ENCODE results near the gene UBQLNL. TPM values are rescaled to one million over a fixed set of nuclear protein-coding genes. Genes with fewer than 3 reads are reported as not detected.

UBQLNL gene
- total RNA-seq, 1 experiment from 2014 or later, result not detected

DNA sequence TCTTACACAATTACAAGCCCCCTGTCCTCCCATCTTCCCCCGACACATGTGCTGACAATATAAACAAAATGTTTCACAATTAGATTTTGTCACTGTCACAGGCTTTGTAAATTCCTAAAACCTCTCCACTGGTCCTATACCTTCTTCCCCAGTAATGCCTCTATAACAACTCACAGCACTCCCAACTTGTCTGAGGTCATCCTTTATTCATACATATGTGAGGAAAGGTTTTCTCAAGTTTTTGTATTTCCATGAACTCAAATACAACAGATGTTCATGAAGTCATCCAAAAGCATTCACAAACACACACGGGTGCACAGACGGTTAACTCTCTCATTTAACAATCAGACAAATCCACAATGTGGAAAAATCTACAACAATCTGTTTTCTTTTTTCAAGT lies 30.0 kb upstream of the UBQLNL start:
- H3K4me3 Mint-ChIP-seq, result no peak overlapping the region
- H3K9me3 ChIP-seq (ENCODE audit: control insufficient read depth, low read depth, low read length), result no peaks in the 10 kb centered on the region
- no peaks in the 10 kb centered on the region for H4K20me1 ChIP-seq (ENCODE audit: control insufficient read depth, insufficient read depth, insufficient read length)
- H3T11ph ChIP-seq (ENCODE audit: low read length), result no peak overlapping the region
- H2BK120ac ChIP-seq (ENCODE audit: low read depth, low read length, poor library complexity, severe bottlenecking), result no peak overlapping the region
- no peak overlapping the region; a peak in 1 of 7 replicates for H3K27ac Mint-ChIP-seq
- H3K9me3 Mint-ChIP-seq, result no peaks in the 10 kb centered on the region
- H2BK15ac ChIP-seq (ENCODE audit: low read depth, low read length), result no peak overlapping the region
- H3K56ac ChIP-seq (ENCODE audit: insufficient read length, low read depth, low read length), result no peak overlapping the region
- H3K4ac ChIP-seq (ENCODE audit: low read depth, low read length), result no peak overlapping the region
- no peak overlapping the region for H3K14ac ChIP-seq (ENCODE audit: insufficient read depth, low read length)
- H2BK20ac ChIP-seq (ENCODE audit: low read depth, low read length, poor library complexity, severe bottlenecking), result no peak overlapping the region
- H3K9ac ChIP-seq (ENCODE audit: extremely low read depth, insufficient read length, low read length), result no peak overlapping the region
- H3K23ac ChIP-seq (ENCODE audit: insufficient read length, low read depth, low read length), result no peak overlapping the region
- H3K18ac ChIP-seq (ENCODE audit: insufficient read length, low read depth, low read length), result no peak overlapping the region
- H3K23me2 ChIP-seq (ENCODE audit: insufficient read length, low read depth, low read length, poor library complexity, severe bottlenecking), result no peaks in the 10 kb centered on the region
- no peak overlapping the region for H2AFZ ChIP-seq (ENCODE audit: low read length)
- no peak overlapping the region for H4K5ac ChIP-seq (ENCODE audit: insufficient read length, low read depth, low read length)
- H3K79me1 ChIP-seq (ENCODE audit: insufficient read depth, low read depth, low read length, poor library complexity, severe bottlenecking), result no peaks in the 10 kb centered on the region
- H2BK5ac ChIP-seq (ENCODE audit: insufficient read length, low read length), result no peak overlapping the region
- TF ChIP-seq, protein P1, sequence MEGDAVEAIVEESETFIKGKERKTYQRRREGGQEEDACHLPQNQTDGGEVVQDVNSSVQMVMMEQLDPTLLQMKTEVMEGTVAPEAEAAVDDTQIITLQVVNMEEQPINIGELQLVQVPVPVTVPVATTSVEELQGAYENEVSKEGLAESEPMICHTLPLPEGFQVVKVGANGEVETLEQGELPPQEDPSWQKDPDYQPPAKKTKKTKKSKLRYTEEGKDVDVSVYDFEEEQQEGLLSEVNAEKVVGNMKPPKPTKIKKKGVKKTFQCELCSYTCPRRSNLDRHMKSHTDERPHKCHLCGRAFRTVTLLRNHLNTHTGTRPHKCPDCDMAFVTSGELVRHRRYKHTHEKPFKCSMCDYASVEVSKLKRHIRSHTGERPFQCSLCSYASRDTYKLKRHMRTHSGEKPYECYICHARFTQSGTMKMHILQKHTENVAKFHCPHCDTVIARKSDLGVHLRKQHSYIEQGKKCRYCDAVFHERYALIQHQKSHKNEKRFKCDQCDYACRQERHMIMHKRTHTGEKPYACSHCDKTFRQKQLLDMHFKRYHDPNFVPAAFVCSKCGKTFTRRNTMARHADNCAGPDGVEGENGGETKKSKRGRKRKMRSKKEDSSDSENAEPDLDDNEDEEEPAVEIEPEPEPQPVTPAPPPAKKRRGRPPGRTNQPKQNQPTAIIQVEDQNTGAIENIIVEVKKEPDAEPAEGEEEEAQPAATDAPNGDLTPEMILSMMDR (conservative IDR thresholded peaks at IDR 0.05), result no peak
- H3K27me3 Mint-ChIP-seq (ENCODE audit: low read depth), result no peaks in the 10 kb centered on the region
- H3K4me1 Mint-ChIP-seq, result no peaks in the 10 kb centered on the region
- no peak overlapping the region for H3K4me2 ChIP-seq (ENCODE audit: insufficient read depth, insufficient read length, low read length)
- no peak overlapping the region for H2AK5ac ChIP-seq (ENCODE audit: insufficient read length, low read length)
- H3K27me3 ChIP-seq (ENCODE audit: insufficient read depth, low read length), result no peaks in the 10 kb centered on the region
- H2BK12ac ChIP-seq (ENCODE audit: insufficient read length, low read depth, low read length), result no peak overlapping the region
- H3K4me1 ChIP-seq (ENCODE audit: insufficient read depth, low read length), result no peaks in the 10 kb centered on the region
- no peak overlapping the region for H3K27ac ChIP-seq (ENCODE audit: insufficient read length, low read depth, low read length)
- no peaks in the 10 kb centered on the region for H3K79me2 ChIP-seq (ENCODE audit: insufficient read depth, low read length)
- no peaks in the 10 kb centered on the region for H3K36me3 Mint-ChIP-seq (ENCODE audit: insufficient read depth in 1 of 3, low read depth in 3 of 3)
- H4K8ac ChIP-seq (replicated peaks; ENCODE audit: insufficient read length, low read depth, low read length), result no peak overlapping the region
- DNase-seq, result no peak
- no peak overlapping the region for H4K91ac ChIP-seq (ENCODE audit: insufficient read length, low read depth, low read length)
- 100% methylated on average over 1 of the region's 3 CpGs for WGBS (ENCODE audit: extremely low coverage, insufficient read length, low lambda C conversion rate)
